OCI-LY7 (cell line): ENCODE measurements around the gene STXBP6.

ENCODE experiments used
- CTCF ChIP-seq: fragments of 200-600 bp; sonication (generic); conservative IDR thresholded peaks from 2 replicates; pipeline ENCODE4 v1.5.1; 2014; ENCODE audit warnings: mild to moderate bottlenecking, antibody characterized with exemption, low read length, moderate library complexity, mixed read lengths
- EZH2phosphoT487 ChIP-seq: fragments of 200-600 bp; sonication (generic); IDR thresholded peaks from 2 replicates; pipeline ENCODE4 v1.6.1; 2018; ENCODE audit warnings: low read depth, borderline replicate concordance, mild to moderate bottlenecking, mixed run types, antibody characterized with exemption, low read length, moderate library complexity, mixed read lengths

GRCh38 chr14:24806061-24806678 is 243.8 kb downstream of the STXBP6 start:
- TF ChIP-seq EZH2phosphoT487 = no peak
- TF ChIP-seq CTCF = peak; percentile 39
